HepG2 (cell line): Measurements from ENCODE around the gene DNAJB8.

ENCODE experiments used
- HDAC6 ChIP-seq: fragments of 200-600 bp; sonication (generic); IDR thresholded peaks from 2 replicates; pipeline ENCODE4 v1.7.0; 2017; ENCODE audit warnings: mild to moderate bottlenecking, antibody characterized with exemption, low read length, low read depth
- MXI1 ChIP-seq: IDR thresholded peaks from 3 replicates; pipeline ENCODE4 v1.6.1; 2012; ENCODE audit warnings: low read depth, low read length, inconsistent platforms, borderline replicate concordance
- SOX6 ChIP-seq, 2 experiments: fragments of 450-650 bp in 1 of 2; sonication (generic) in 1 of 2; formaldehyde crosslinking in 1 of 2; IDR thresholded peaks; 2 replicates each; pipeline versions ENCODE4 v1.4.0 to v1.6.1; 2017 to 2020; ENCODE audit warnings: antibody characterized with exemption in 1 of 2, mild to moderate bottlenecking in 1 of 2, missing genetic modification reagents in 1 of 2
- STAG1 ChIP-seq: sonication (generic); formaldehyde crosslinking; IDR thresholded peaks from 2 replicates; pipeline ENCODE4 v1.4.0; 2020; ENCODE audit warnings: missing genetic modification reagents
- ZNF138 ChIP-seq: sonication (generic); formaldehyde crosslinking; IDR thresholded peaks from 2 replicates; pipeline ENCODE4 v1.5.0; 2020; ENCODE audit warnings: mild to moderate bottlenecking, low read depth, missing genetic modification reagents
- ZNF331 ChIP-seq: sonication (generic); formaldehyde crosslinking; IDR thresholded peaks from 2 replicates; pipeline ENCODE4 v1.4.0; 2020; ENCODE audit warnings: missing genetic modification reagents
- ZNF703 ChIP-seq: sonication (generic); formaldehyde crosslinking; IDR thresholded peaks from 2 replicates; pipeline ENCODE4 v1.5.1; 2020; ENCODE audit warnings: missing genetic modification reagents, mild to moderate bottlenecking, moderate library complexity, borderline replicate concordance
- ZZZ3 ChIP-seq: sonication (generic); formaldehyde crosslinking; IDR thresholded peaks from 2 replicates; pipeline ENCODE4 v1.4.0; 2020; ENCODE audit warnings: missing genetic modification reagents, mild to moderate bottlenecking, borderline replicate concordance
- TF ChIP-seq, protein P1 (sequence below): IDR thresholded peaks from 2 replicates; pipeline ENCODE4 v1.6.1; 2012; ENCODE audit warnings: low read length, improper control_type of control experiment

DNA sequence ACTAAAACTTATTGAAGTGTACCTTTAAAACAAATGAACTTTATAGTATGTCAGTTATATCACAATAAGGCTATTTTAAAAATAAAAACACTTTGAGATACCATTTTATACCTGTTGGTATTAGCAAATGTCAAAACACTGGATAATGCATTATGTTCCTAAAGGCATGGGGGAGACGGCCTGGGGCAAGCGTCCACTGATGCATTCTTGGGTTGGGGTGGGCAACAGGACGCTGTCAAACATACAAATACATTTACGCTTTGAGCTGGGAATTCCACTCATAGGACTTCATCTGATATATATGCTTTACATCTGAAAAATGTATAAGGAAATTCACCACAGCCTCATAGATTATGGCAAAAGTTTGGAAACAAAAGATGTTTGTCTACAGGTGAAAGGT lies 33.9 kb upstream of the DNAJB8 start:
- TF ChIP-seq ZNF331 (no peak), ZZZ3 (CRISPR knock-in tag) (no peak), MXI1 (no peak), HDAC6 (no peak), SOX6 (IDR thresholded peaks at IDR 0.05) (no peak), SOX6 (CRISPR knock-in tag; IDR thresholded peaks at IDR 0.05) (no peak), ZNF703 (CRISPR knock-in tag) (no peak), ZNF138 (CRISPR knock-in tag) (no peak), STAG1 (CRISPR knock-in tag) (no peak)
- TF ChIP-seq, protein P1, sequence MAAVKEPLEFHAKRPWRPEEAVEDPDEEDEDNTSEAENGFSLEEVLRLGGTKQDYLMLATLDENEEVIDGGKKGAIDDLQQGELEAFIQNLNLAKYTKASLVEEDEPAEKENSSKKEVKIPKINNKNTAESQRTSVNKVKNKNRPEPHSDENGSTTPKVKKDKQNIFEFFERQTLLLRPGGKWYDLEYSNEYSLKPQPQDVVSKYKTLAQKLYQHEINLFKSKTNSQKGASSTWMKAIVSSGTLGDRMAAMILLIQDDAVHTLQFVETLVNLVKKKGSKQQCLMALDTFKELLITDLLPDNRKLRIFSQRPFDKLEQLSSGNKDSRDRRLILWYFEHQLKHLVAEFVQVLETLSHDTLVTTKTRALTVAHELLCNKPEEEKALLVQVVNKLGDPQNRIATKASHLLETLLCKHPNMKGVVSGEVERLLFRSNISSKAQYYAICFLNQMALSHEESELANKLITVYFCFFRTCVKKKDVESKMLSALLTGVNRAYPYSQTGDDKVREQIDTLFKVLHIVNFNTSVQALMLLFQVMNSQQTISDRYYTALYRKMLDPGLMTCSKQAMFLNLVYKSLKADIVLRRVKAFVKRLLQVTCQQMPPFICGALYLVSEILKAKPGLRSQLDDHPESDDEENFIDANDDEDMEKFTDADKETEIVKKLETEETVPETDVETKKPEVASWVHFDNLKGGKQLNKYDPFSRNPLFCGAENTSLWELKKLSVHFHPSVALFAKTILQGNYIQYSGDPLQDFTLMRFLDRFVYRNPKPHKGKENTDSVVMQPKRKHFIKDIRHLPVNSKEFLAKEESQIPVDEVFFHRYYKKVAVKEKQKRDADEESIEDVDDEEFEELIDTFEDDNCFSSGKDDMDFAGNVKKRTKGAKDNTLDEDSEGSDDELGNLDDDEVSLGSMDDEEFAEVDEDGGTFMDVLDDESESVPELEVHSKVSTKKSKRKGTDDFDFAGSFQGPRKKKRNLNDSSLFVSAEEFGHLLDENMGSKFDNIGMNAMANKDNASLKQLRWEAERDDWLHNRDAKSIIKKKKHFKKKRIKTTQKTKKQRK = no peak
